Stimulated activated CD8-positive, alpha-beta memory T cell treated with anti-CD3 and anti-CD28 coated beads, Interleukin-12 subunit alpha, Interleukin-12 subunit beta, amount 100 ng/mL, for 4 hours (primary cell): ENCODE results near the gene FBXO27.
"Not testable (repeated sequence)": the region's sequence is repeated elsewhere in the genome, so short reads cannot be mapped to it uniquely, and the experiment has no call there.

Experiments used
- DNase-seq: peaks from one replicate; pipeline ENCODE4 v3.0.0-alpha.2; 2020; ENCODE audit warnings: low read depth

The FBXO27 gene

DNA sequence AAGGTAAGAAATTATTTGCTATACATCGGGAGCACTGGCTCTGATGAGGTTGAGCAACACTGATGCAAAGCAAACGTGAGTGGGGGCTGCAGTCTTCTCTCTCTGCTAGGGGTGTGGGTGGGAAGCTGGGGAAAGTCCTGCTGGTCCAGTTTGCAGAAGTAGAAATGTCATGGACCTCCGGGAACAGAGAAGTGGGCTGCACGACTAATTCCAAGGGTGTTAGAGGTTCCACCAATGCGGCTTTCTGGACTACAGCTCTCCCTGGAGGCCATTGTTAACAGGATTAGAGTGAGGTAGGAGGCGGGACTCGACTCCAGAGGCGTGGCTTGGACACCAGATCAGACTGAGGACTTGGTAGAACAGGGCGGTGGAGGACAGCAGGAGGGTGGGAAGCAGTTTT is 5.7 kb upstream of the FBXO27 start:
- no peak for DNase-seq

- DNase-seq = no peak
Measured at GRCh38 chr19:39037194-39037593, 4.8 kb upstream of the FBXO27 start.

DNA sequence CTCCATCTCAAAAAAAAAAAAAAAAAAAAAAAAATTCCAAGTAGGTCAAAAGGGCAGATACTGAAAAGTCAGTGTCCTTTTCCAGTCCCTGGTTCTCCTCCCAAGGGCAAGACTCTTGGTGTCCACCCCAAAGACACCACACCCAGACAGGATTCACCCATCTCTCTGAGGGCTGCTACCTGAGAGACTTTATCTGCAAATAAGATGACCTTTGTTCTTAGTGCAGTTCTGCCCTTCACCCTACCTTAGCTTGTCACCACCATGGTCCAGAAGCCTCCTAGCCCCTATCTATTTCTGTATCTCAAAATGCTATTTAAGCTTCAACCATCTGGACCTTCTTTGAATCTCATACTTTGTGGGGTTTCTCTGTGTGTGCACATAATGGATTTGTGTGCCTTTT is 4.2 kb upstream of the FBXO27 start:
- no peak for DNase-seq

DNA sequence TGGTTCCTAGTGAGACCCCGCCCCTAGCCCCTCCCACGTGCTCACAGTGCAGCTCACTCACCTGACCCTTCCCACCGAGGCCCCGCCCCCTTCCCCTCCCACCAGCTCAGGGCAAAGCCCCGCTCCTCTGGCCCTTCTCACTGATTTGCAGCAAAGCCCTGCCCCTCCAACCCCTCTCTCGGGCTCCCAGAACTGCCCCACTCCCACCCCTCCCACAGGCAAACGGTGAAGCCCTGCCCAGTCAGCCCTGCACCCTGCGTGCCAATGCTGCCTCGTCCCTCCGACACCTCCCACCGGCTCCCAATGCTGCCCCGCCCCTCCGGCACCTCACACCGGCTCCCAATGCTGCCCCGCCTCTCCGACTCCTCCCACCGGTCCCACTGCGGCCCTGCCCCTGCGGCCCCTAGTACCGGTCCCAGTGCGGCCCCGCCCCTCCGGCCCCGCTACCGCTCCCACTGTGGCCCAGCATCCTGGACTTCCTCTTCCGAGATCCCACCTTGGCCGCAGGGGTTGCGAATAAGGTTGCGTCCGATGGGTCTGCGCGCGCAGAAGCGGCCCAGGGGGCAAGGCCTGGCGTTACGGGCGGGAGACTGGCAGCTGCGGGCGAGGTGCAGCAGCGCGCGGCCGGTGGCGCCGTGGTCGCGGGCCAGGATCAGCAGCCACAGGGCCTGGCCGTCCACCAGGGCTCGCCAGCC is 834 bp downstream of the FBXO27 start:
- DNase-seq = peak; percentile 61

DNA sequence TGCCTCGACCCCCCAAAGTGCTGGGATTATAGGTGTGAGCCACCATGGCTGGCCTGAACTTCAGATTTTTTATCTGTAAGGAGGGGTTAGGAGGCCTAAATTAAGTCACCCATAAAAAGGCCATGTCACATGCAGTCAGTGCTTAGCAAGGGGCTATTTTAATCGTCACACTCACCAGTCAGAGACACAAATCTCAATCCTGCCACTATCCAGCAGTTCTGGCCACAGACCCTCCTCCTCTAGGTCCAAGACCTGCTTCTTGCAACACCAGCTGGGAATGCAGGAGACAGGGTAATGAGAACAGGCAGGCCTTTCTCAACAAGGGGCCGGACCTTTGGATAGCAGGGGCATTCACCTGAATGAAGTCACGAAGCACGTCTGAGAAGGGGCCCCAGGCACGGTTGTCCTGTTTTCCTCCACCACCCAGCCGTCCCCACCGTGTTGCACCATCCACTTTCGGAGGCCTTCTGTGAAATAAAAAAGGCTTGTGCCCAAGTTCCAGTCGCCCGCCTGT is 1.4 kb downstream of the FBXO27 start:
- DNase-seq = no peak

DNA sequence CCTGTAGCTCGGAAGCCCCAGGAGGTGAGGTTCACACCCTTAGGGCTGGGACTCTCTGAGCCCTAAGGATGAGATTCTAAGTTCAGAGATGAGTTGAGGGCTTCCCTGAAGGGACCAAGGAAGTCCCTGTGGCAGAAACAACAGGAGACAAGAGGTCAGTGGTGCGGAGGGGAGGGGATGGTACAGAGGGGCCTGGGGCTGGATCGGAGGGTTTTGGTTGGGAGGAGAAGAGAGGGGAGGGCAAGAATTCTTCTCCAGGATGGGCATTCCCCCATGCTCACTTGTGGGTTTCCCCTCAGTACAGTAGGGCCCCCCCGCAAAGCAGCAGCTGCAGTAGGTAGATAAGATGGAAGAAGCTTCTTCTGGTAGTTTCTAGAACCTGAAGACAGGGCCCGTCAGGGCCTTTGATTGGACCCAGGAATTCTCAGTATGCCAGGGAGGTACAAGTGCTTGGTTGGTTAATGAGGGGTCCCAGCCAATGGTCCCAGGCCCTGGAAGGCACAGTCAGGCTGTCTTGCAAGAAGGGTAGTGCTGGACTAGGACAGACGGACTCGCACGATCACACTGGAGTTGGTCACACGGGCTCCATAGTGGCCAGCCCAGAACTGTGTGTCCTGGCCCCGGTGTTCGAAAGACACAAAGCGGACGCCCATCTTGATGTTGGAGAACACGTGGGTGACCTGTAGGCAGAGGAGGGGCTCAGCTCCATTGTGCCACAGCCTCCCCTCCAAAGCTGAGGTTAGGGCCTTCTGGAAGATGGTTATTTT is 7.3 kb downstream of the FBXO27 start:
- DNase-seq = no peak

GRCh38 chr19:39021063-39021462 is 11.3 kb downstream of the FBXO27 start:
- no peak for DNase-seq

- DNase-seq = no peak
Measured at GRCh38 chr19:39017646-39018045, 14.7 kb downstream of the FBXO27 start.

DNA sequence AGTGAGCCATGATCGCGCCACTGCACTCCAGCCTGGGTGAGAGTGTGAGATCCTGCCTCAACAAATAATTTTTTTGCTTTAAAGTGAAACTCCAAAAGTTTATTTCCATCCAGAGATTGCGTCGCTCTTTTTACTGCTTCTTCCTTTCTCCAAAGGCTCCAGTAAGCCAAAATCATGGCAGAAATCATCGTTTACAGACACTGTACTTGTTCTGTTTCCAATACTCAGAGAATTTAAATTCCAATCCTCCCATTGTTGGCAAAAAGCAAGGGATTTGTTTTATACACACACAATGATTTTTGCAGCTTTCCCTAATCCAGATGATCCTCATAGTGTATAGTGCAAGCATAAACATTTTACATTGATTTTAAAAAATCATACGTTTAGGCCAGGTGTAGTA is 15.3 kb downstream of the FBXO27 start:
- no peak for DNase-seq

- no peak for DNase-seq
Measured at GRCh38 chr19:39014037-39014436, 18.3 kb downstream of the FBXO27 start.

GRCh38 chr19:39009001-39009400 is 23.3 kb downstream of the FBXO27 start:
- DNase-seq = no peak

DNA sequence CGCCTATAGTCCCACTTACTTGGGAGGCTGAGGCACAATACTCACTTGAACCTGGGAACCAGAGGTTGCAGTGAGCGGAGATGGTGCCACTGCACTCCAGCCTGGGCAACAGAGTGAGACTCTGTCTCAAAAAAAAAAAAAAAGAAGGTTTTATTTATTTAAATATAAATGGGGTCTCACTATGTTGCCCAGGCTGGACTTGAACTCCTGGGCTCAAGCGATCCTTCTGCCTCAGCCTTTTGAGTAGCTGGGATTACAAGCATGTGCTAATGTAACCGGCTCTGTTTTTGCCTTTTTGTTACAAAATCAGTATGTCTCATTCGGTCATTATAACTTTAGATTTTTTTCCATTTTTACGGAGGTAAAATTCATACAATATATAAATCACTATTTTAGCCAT is 24.2 kb downstream of the FBXO27 start:
- DNase-seq = no peak

- DNase-seq = no peak
Measured at GRCh38 chr19:39007096-39007495, 25.3 kb downstream of the FBXO27 start.

DNA sequence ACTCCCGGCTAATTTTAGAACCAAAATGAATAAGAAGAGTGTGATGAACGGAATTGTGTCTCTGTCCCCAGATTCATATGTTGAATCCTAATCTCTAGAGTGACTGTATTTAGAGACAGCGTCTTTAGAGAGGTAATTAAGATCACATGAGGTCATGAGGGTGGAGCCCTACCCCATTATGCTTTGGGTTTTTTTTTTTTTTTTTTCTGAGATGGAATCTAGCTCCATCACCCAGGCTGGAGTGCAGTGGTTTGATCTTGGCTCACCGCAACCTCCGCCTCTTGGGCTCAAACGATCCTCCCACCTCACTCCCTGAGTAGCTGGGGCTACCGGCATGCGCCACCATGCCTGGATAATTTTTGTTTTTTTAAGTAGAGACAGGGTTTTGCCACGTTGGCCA is 27.9 kb downstream of the FBXO27 start:
- DNase-seq = no peak

DNA sequence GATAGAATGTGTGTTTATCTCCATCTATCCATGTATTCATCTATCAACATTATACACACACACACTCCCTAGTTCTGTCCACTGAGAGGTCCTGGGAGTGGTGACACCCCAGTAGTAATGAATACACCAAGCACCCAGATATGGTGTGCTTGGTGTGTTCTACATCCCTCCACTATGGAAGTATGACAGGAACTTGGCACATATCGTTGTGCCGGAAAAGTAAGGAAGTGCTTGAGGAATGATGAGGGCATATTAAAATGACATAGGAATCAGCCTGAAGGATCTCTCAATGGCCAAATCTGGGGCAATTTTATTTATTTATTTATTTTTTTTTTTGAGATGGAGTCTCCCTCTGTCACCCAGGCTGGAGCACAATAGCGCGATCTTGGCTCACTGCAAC is 28.6 kb downstream of the FBXO27 start:
- DNase-seq = no peak

DNA sequence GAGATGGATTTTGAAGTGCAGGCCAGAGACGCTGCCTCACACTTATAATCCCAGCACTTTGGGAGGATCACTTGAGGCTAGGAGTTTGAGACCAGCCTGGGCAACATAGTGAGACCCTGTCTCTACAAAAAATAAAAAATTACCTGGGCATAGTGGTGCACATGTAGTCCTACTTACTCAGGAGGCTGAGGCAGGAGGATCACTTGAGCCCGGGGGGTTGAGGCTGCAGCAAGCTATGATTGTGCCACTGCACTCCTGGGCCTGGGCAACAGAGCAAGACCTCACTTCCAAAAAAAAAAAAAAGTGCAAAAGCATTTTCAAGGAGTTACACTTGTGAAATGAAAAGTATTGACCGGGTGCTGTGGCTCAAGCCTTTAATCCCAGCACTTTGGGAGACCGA is 29.2 kb downstream of the FBXO27 start:
- no peak for DNase-seq

DNA sequence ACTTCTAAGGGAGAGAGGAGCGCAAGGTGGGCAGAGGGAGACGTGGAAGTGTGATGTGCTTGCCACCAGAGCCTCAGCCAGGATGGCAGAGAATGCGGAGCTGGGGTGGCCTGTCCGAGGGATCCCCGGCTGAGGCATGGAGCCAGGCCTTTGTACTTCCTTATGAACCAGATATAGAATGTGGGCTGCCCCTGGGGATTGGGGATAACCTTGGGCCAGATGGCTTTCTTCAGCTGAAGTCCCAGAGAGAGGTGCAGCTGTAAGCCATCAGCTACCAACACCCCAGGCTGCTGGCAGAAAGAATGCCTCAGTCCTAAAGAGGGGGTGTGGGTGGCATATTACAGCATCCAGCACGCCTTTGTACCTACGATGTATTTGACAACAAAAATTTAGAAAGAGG is 31.3 kb downstream of the FBXO27 start:
- no peak for DNase-seq

GRCh38 chr19:38997576-38997975 is 34.8 kb downstream of the FBXO27 start:
- DNase-seq = not testable (repeated sequence)

DNA sequence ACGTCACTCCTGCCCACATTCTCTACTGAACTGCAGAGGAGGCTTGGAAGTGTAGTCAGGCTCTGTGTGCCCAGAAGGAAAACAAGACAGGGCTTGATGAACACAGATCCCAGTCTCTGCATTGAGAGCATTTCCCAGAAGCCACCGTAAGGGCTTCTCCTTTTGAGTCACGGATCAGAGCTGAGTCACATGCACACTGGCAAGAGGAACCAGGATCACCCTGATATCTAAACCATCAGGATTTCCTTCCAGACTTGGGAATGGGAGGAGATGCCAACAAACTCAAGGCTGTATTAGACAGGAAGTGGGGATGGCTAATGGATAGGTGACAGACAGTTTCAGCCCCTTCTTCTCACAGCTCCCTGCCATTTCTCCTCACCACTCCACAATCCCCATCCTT is 39.1 kb downstream of the FBXO27 start:
- DNase-seq = no peak

DNA sequence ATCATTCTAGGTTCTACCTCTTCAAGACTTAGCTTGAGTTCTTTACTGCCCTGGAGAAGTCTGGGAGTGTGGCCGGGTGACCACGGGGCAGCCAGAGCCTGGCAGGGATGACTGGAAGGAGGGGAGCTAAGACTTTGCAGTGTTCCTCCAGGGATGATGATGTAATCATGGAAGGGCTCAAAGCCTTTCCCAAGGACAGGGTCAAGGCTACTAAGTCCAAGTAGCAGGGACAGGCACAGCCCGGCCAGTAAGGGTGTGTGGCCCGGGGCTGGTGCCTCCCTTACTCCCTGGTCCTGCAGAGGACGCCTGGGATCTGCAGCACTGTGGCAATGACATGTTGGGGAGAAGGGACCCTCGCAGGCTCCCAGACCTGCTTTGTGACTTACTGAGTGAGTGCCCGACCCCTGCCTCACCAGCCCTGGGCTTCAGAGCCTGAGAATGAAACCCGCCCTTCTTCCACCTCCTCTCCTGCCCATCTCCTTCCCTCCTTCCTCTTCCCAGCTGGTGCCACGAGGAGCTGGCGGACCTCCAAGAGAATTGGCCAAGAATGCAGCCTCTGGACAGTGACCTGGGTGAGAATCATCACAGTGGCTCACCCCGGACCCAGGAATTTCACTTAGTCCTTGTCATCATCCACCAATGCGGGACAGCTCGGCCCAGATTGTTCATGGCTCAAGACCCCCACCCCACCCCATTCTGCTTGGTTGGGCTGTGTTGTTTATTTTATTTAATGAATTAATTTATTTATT is 41.2 kb downstream of the FBXO27 start:
- no peak for DNase-seq

- not testable (repeated sequence) for DNase-seq
Measured at GRCh38 chr19:38989614-38990013, 42.7 kb downstream of the FBXO27 start.

DNA sequence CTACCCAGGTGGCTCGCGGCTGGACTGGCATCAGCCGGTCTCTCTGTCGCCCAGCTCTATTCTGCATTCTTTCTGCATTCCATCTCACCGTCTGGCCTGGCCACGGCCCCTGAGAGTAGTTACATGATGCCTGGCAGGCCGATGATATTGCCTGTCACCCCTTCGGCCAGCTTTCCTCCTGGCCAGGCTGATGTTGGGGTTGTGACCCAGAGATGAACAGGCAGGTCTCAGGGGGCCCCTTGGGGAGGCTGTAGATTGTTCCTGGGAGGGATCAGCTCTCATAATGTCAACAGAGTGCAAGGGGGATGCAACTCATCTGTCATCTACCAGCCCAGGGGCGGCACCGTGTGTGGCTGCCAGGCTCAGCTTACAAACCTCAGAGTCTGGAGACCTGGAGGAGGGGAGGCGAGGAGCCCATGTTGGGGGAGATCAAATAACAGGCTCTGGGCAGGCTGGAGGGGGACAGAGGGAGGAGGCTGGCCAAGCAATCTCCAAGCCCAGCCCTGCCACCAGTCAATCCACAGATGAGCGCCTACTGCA is 43.2 kb downstream of the FBXO27 start:
- DNase-seq = no peak

DNA sequence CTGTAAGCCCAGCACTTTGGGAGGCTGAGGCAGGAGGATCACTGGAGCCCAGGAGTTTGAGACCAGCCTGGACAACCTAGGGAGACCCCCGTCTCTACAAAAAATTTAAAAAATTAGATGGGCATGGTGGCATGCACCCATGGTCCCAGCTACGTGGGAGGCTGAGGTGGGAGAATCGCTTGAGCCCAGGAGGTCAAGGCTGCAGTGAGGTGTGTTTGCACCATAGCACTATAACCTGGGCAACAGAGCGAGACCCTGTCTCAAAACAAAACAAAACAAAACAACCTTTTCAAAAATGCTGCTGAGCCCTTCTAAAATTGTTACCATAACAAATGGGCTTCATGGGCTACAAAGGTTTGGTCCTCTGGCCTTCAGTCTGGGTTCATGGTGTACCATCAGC is 43.7 kb downstream of the FBXO27 start:
- DNase-seq = not testable (repeated sequence)
